A673 (cell line): ENCODE measurements around the gene ANKMY1. TPM values are rescaled to one million over a fixed set of nuclear protein-coding genes. Genes with fewer than 3 reads are reported as not detected.

ENCODE experiments used
- BruUV-seq: library from RNA; stranded (reverse); fragments of 400-500 nt; replicated peaks from 2 replicates; lab custom pipeline; 2021; lab: Mats Ljungman, UMichigan
- CTCF ChIA-PET: fragments of 300-600 bp; sonication (Branson Sonifier 250); formaldehyde crosslinking; loops from one replicate; lab custom pipeline; 2022; ENCODE audit warnings: antibody characterized with exemption; lab: Charles Lee
- POLR2A ChIA-PET: fragments of 300-600 bp; sonication (Branson Sonifier 250); formaldehyde crosslinking; loops from one replicate; lab custom pipeline; 2022; ENCODE audit warnings: antibody characterized with exemption; ENCODE audit not compliant: low non-redundant PET; lab: Charles Lee
- DNase-seq: peaks from one replicate; pipeline ENCODE4 v3.0.0-alpha.2; 2015; ENCODE audit warnings: low spot score
- H3K27ac ChIP-seq: fragments of 200-600 bp; sonication (generic); 2 replicates; pipeline ENCODE4 v1.5.1; 2016; ENCODE audit warnings: mixed run types, low read depth, mild to moderate bottlenecking, mixed read lengths, antibody characterized with exemption, low read length; ENCODE audit not compliant: poor library complexity, severe bottlenecking
- H3K27me3 ChIP-seq: fragments of 200-600 bp; sonication (generic); replicated peaks from 2 replicates; pipeline ENCODE4 v1.6.1; 2017; ENCODE audit warnings: mixed run types, low read depth, mild to moderate bottlenecking, mixed read lengths, antibody characterized with exemption, low read length; ENCODE audit not compliant: insufficient read depth, poor library complexity
- H3K36me3 ChIP-seq: fragments of 200-600 bp; sonication (generic); 2 replicates; pipeline ENCODE4 v1.6.1; 2016; ENCODE audit warnings: mixed run types, mild to moderate bottlenecking, mixed read lengths, antibody characterized with exemption, low read length; ENCODE audit not compliant: insufficient read depth, poor library complexity, severe bottlenecking
- H3K4me1 ChIP-seq: fragments of 200-600 bp; sonication (generic); 2 replicates; pipeline ENCODE4 v1.6.1; 2017; ENCODE audit warnings: mixed run types, mild to moderate bottlenecking, mixed read lengths, antibody characterized with exemption, low read length; ENCODE audit not compliant: insufficient read depth, poor library complexity, severe bottlenecking
- H3K4me3 ChIP-seq: fragments of 200-600 bp; sonication (generic); 2 replicates; pipeline ENCODE4 v1.5.1; 2016; ENCODE audit warnings: low read depth, mixed run types, mild to moderate bottlenecking, mixed read lengths, low read length; ENCODE audit not compliant: poor library complexity, severe bottlenecking
- H3K9me3 ChIP-seq: fragments of 200-600 bp; sonication (generic); 2 replicates; pipeline ENCODE4 v1.6.1; 2016; ENCODE audit warnings: mixed run types, low read depth, mild to moderate bottlenecking, mixed read lengths, antibody characterized with exemption, low read length; ENCODE audit not compliant: poor library complexity, severe bottlenecking
- CTCF ChIP-seq: fragments of 300-800, 200-600 bp; sonication (generic); conservative IDR thresholded peaks from 2 replicates; pipeline ENCODE4 v1.5.1; 2017; ENCODE audit warnings: low read depth, mild to moderate bottlenecking, antibody characterized with exemption, low read length, moderate library complexity, mixed read lengths
- EZH2 ChIP-seq: fragments of 200-600 bp; sonication (generic); IDR thresholded peaks from 2 replicates; pipeline ENCODE4 v1.6.1; 2017; ENCODE audit warnings: borderline replicate concordance, low read depth, mild to moderate bottlenecking, mixed read lengths, antibody characterized with exemption, low read length; ENCODE audit not compliant: poor library complexity, severe bottlenecking
- intact Hi-C: fragments of 100-400 bp; cut with micrococcal nuclease; formaldehyde crosslinking; loops from one replicate; pipeline ENCODE4 v1.10.0; 2022; ENCODE audit not compliant: unreplicated experiment
- total RNA-seq: library from RNA; stranded (reverse); gene quantifications from 2 replicates; pipeline ENCODE4 v1.2.3, GENCODE V29; 2021

The ANKMY1 gene
- total RNA-seq, 1 experiment from 2014 or later: 21.8 TPM

GRCh38 chr2:240494194-240494793 lies 63.5 kb downstream of the ANKMY1 start:
- Histone ChIP-seq H3K9me3 (peaks cover 21% of the 10 kb centered on the region), H3K27me3 (no peaks in the 10 kb centered on the region), H3K4me1 (no peaks in the 10 kb centered on the region), H3K36me3 (no peaks in the 10 kb centered on the region), H3K27ac (no peak overlapping the region), H3K4me3 (no peak overlapping the region)
- no TSS peak for BruUV-seq
- DNase-seq: no peak
- ChIA-PET POLR2A (no interaction called here), CTCF (no interaction called here)
- intact Hi-C loops: no loop called here
- TF ChIP-seq CTCF (no peak), EZH2 (no peak)

DNA sequence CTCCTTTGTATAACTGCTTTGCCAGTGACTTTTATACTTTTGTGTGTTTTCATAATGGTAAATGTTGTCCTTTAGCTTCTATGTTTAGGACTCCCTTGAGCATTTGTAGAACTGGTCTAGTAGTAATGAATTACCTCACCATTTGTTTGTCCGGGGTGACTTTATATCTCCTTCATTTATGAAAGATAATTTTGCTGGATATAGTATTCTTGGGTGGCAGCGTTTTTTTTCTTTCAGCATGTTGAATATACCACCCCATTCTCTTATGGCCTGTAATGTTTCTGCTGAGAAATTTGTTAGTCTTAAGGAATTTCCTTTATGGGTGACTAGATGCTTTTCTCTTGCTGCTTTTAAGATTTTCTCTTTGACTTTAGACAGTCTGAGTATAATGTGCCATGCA lies 66.3 kb downstream of the ANKMY1 start:
- ChIA-PET CTCF (no interaction called here), POLR2A (no interaction called here)
- TF ChIP-seq CTCF (no peak), EZH2 (no peak)
- intact Hi-C loops: no loop called here
- Histone ChIP-seq H3K27me3 (no peaks in the 10 kb centered on the region), H3K36me3 (no peaks in the 10 kb centered on the region), H3K4me3 (no peak overlapping the region), H3K9me3 (peaks cover 30% of the 10 kb centered on the region), H3K4me1 (no peaks in the 10 kb centered on the region), H3K27ac (no peak overlapping the region)
- DNase-seq: no peak
- BruUV-seq: no TSS peak

DNA sequence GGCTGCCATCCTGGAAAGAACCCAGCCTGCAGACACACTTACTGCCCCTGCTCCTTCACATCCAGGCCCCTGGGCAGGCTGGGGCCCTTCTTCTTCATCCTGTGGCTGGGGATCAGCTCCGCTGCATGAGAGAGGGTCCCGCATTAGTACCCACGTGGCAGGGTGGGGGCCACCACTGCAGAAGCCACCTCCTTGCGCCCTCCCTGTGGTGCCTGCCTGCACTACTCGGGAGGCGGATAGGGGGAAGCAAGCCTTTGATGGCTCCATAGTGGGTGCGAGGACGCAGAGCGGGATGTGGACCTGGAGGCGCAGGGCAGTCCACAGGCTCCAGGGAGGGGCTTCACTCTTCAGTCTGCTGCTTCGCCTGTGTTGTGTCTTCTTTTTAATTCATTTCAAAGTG lies 75.6 kb downstream of the ANKMY1 start:
- Histone ChIP-seq H3K27me3 (no peaks in the 10 kb centered on the region), H3K4me3 (no peak overlapping the region), H3K27ac (no peak overlapping the region), H3K4me1 (no peaks in the 10 kb centered on the region), H3K36me3 (no peaks in the 10 kb centered on the region), H3K9me3 (no peaks in the 10 kb centered on the region)
- BruUV-seq: no TSS peak
- DNase-seq: no peak
- POLR2A ChIA-PET: no interaction called here
- TF ChIP-seq EZH2 (no peak), CTCF (no peak)
- intact Hi-C loops: no loop called here
- CTCF ChIA-PET: no interaction called here
